ENCODE measurements around the gene PEAR1.

The PEAR1 gene

DNA sequence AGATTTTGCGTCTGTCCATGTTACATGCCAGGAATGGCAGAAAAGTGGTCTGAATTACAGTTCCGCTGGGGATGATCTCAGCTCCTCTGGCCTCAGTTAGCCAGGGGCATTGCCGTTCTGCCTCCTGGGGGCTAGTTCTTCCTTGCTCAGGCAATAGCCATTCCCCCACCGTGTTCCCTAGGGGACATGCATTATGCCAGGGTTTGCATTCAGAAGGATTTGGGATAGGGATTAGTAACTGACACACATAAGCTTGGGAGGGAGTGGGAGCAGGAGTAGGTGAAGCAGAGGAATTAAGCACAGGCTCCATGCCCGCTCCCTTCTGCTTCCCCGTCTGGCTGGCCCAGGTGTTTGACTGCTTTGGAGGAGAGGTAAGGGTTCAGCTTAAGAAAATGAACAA lies 39.6 kb downstream of the PEAR1 start:
- TF ChIP-seq EZH2phosphoT487 (conservative IDR thresholded peaks at IDR 0.05; ENCODE audit: low read length) = no peak
- TF ChIP-seq, protein P1, sequence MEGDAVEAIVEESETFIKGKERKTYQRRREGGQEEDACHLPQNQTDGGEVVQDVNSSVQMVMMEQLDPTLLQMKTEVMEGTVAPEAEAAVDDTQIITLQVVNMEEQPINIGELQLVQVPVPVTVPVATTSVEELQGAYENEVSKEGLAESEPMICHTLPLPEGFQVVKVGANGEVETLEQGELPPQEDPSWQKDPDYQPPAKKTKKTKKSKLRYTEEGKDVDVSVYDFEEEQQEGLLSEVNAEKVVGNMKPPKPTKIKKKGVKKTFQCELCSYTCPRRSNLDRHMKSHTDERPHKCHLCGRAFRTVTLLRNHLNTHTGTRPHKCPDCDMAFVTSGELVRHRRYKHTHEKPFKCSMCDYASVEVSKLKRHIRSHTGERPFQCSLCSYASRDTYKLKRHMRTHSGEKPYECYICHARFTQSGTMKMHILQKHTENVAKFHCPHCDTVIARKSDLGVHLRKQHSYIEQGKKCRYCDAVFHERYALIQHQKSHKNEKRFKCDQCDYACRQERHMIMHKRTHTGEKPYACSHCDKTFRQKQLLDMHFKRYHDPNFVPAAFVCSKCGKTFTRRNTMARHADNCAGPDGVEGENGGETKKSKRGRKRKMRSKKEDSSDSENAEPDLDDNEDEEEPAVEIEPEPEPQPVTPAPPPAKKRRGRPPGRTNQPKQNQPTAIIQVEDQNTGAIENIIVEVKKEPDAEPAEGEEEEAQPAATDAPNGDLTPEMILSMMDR (IDR thresholded peaks at IDR 0.05; ENCODE audit: insufficient read depth, low read length, poor library complexity, severe bottlenecking) = no peak
- no peaks in the 10 kb centered on the region for H3K79me2 ChIP-seq (ENCODE audit: insufficient read depth, low read length)
- H3K9me2 ChIP-seq (replicated peaks; ENCODE audit: insufficient read depth, low read length) = no peaks in the 10 kb centered on the region
- no peak overlapping the region for H3K4me2 ChIP-seq (ENCODE audit: low read depth, low read length, poor library complexity, severe bottlenecking)
- no peak overlapping the region for H2AFZ ChIP-seq (ENCODE audit: low read depth, low read length, severe bottlenecking)
- H3K4me3 ChIP-seq (ENCODE audit: insufficient read depth, low read length, poor library complexity, severe bottlenecking) = no peak overlapping the region
- no peaks in the 10 kb centered on the region for H3K9me3 ChIP-seq (ENCODE audit: insufficient read depth, low read length)
- H3K36me3 ChIP-seq (ENCODE audit: low read length) = no peaks in the 10 kb centered on the region
- no peaks in the 10 kb centered on the region for H3F3A ChIP-seq (ENCODE audit: insufficient read depth)
- no peaks in the 10 kb centered on the region for H4K20me1 ChIP-seq (ENCODE audit: low read depth, low read length)
- no peaks in the 10 kb centered on the region for H3K27me3 ChIP-seq (ENCODE audit: low read length)
- no peak overlapping the region for H3K27ac ChIP-seq (ENCODE audit: low read depth, low read length)
- H3K9ac ChIP-seq (ENCODE audit: low read length) = no peak overlapping the region

DNA sequence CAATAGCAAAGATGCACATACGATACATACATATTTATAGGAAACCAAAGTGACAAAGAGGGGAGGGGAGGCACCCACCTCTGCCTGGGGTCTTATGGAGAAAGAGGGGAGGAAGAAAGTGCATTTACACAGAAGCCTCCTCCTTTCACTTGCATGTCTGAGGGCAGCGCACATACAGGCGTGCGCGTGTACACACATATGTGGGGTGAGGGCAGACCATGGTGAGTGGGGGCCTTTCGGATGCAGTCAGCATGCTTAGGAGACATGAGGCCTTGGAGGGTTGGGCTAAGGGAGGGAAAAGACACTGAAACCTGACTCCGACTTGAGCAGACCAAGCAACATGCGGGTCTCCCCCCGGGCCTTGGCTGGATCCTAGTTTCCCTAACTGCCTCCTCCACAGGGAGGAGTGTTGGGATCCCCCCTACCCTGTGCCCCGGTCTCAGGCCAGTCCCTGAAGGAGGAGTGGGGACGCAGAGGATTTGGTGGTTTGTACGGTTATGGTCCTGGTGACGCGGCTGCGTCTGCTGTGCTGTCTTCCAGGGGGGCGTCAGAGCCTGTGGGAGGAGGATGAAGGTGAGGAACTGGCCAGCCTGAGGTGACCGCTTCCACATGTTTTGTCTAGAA lies 42.1 kb downstream of the PEAR1 start:
- TF ChIP-seq, protein P1 (IDR thresholded peaks at IDR 0.05; ENCODE audit: insufficient read depth, low read length, poor library complexity, severe bottlenecking) = no peak
- TF ChIP-seq EZH2phosphoT487 (conservative IDR thresholded peaks at IDR 0.05; ENCODE audit: low read length) = no peak
- no peaks in the 10 kb centered on the region for H3K27me3 ChIP-seq (ENCODE audit: low read length)
- H2AFZ ChIP-seq (ENCODE audit: low read depth, low read length, severe bottlenecking) = no peak overlapping the region
- no peaks in the 10 kb centered on the region for H3F3A ChIP-seq (ENCODE audit: insufficient read depth)
- no peaks in the 10 kb centered on the region for H3K36me3 ChIP-seq (ENCODE audit: low read length)
- H4K20me1 ChIP-seq (ENCODE audit: low read depth, low read length) = no peaks in the 10 kb centered on the region
- H3K27ac ChIP-seq (ENCODE audit: low read depth, low read length) = no peak overlapping the region
- H3K9me3 ChIP-seq (ENCODE audit: insufficient read depth, low read length) = no peaks in the 10 kb centered on the region
- no peaks in the 10 kb centered on the region for H3K9me2 ChIP-seq (replicated peaks; ENCODE audit: insufficient read depth, low read length)
- no peak overlapping the region for H3K4me3 ChIP-seq (ENCODE audit: insufficient read depth, low read length, poor library complexity, severe bottlenecking)
- no peak overlapping the region for H3K9ac ChIP-seq (ENCODE audit: low read length)
- no peak overlapping the region for H3K4me2 ChIP-seq (ENCODE audit: low read depth, low read length, poor library complexity, severe bottlenecking)
- no peaks in the 10 kb centered on the region for H3K79me2 ChIP-seq (ENCODE audit: insufficient read depth, low read length)

DNA sequence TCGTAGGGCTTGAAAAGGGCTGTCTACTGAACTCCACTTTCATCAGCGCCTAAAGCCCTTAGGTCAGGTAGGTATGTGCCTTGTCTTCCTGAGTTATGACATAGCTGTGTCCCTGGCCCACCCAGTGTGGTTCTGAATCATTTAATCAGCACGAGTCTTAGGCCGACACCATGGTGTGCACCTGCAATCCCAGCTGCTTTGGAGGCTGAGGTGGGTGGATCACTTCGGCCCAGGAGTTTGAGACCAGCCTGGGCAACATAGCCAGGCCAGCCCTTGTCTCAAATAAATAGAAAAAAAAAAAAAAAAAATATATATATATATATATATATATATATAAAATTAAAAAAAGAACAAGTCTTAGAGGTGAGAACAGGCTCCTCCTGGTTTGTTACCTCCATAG lies 42.7 kb downstream of the PEAR1 start:
- Histone ChIP-seq H3K4me2 (ENCODE audit: low read depth, low read length, poor library complexity, severe bottlenecking) (no peak overlapping the region), H3K9ac (ENCODE audit: low read length) (no peak overlapping the region), H3K9me3 (ENCODE audit: insufficient read depth, low read length) (no peaks in the 10 kb centered on the region), H3K4me3 (ENCODE audit: insufficient read depth, low read length, poor library complexity, severe bottlenecking) (no peak overlapping the region), H2AFZ (ENCODE audit: low read depth, low read length, severe bottlenecking) (no peak overlapping the region), H3K36me3 (ENCODE audit: low read length) (no peaks in the 10 kb centered on the region), H3K9me2 (replicated peaks; ENCODE audit: insufficient read depth, low read length) (no peaks in the 10 kb centered on the region), H3F3A (ENCODE audit: insufficient read depth) (no peaks in the 10 kb centered on the region), H4K20me1 (ENCODE audit: low read depth, low read length) (no peaks in the 10 kb centered on the region), H3K27me3 (ENCODE audit: low read length) (no peaks in the 10 kb centered on the region), H3K79me2 (ENCODE audit: insufficient read depth, low read length) (no peaks in the 10 kb centered on the region), H3K27ac (ENCODE audit: low read depth, low read length) (no peak overlapping the region)
- TF ChIP-seq, protein P1 (IDR thresholded peaks at IDR 0.05; ENCODE audit: insufficient read depth, low read length, poor library complexity, severe bottlenecking) = no peak
- no peak for TF ChIP-seq EZH2phosphoT487 (conservative IDR thresholded peaks at IDR 0.05; ENCODE audit: low read length)

Measured in SU-DHL-6 (cell line).